ENCODE results near the gene DCAF5.

DNA sequence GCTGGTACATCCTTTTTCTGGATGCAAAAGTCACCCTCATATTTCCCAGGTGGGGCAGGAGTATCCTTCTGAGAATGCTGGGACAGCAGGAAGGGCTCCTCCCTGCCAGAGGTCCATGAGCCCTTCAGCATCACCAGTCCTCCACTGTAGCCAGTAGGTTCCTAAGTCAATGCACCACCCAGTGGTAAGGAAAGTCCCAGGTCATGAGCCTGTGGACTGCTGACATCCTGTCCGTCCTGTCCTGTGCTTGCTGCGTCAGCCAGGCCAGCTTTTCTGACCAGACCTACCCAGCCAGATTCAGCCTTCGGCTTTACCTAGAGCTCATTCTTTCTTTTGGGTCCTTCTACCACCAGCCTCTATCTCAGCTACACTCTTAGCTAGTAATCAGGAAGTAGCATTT, 150.8 kb downstream of the DCAF5 start:
- TF ChIP-seq, protein P1, sequence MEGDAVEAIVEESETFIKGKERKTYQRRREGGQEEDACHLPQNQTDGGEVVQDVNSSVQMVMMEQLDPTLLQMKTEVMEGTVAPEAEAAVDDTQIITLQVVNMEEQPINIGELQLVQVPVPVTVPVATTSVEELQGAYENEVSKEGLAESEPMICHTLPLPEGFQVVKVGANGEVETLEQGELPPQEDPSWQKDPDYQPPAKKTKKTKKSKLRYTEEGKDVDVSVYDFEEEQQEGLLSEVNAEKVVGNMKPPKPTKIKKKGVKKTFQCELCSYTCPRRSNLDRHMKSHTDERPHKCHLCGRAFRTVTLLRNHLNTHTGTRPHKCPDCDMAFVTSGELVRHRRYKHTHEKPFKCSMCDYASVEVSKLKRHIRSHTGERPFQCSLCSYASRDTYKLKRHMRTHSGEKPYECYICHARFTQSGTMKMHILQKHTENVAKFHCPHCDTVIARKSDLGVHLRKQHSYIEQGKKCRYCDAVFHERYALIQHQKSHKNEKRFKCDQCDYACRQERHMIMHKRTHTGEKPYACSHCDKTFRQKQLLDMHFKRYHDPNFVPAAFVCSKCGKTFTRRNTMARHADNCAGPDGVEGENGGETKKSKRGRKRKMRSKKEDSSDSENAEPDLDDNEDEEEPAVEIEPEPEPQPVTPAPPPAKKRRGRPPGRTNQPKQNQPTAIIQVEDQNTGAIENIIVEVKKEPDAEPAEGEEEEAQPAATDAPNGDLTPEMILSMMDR (conservative IDR thresholded peaks at IDR 0.05 in 1 of 2, IDR thresholded peaks at IDR 0.05 in 1 of 2; ENCODE audit: extremely low read depth in 1 of 2, insufficient read depth in 1 of 2, low read depth in 1 of 2, low read length in 2 of 2) = peak in 1 of 2 donors; percentile 38
- no peak for TF ChIP-seq EZH2 (IDR thresholded peaks at IDR 0.05; ENCODE audit: borderline replicate concordance, low read length)
